ENCODE measurements around the gene MRC2.
"Not testable (repeated sequence)": the region's sequence is repeated elsewhere in the genome, so short reads cannot be mapped to it uniquely, and the experiment has no call there.

Gene MRC2

DNA sequence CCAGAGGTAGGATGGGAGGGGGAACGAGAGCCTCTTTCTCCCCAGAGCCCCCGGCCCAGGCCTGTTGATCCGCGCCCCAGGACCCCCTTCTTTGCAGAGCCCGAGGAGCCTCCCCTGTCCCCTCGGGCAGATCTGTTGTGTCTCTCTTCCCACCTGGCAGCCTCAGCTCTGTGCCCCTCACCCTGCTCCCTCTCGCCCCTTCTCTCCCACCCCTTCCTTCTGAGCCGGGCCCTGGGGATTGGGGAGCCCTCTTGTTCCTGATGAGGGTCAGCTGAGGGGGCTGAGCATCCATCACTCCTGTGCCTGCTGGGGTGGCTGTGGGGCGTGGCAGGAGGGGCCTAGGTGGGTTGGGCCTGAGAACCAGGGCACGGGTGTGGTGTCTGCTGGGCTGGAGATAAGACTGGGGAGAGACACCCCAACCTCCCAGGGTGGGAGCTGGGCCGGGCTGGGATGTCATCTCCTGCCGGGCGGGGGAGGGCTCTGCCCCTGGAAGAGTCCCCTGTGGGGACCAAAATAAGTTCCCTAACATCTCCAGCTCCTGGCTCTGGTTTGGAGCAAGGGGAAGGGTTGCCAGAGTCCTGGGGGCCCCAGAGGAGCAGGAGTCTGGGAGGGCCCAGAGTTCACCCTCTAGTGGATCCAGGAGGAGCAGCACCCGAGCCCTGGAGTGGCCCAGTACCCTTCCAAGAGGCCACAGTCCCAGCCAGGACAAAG lies 65.4 kb downstream of the MRC2 start:
- TF ChIP-seq, protein P1, sequence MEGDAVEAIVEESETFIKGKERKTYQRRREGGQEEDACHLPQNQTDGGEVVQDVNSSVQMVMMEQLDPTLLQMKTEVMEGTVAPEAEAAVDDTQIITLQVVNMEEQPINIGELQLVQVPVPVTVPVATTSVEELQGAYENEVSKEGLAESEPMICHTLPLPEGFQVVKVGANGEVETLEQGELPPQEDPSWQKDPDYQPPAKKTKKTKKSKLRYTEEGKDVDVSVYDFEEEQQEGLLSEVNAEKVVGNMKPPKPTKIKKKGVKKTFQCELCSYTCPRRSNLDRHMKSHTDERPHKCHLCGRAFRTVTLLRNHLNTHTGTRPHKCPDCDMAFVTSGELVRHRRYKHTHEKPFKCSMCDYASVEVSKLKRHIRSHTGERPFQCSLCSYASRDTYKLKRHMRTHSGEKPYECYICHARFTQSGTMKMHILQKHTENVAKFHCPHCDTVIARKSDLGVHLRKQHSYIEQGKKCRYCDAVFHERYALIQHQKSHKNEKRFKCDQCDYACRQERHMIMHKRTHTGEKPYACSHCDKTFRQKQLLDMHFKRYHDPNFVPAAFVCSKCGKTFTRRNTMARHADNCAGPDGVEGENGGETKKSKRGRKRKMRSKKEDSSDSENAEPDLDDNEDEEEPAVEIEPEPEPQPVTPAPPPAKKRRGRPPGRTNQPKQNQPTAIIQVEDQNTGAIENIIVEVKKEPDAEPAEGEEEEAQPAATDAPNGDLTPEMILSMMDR (IDR thresholded peaks at IDR 0.05): peak; percentile 37
- H3K27ac Mint-ChIP-seq: no peak overlapping the region
- H3K27me3 Mint-ChIP-seq (ENCODE audit: low read depth, poor library complexity): no peaks in the 10 kb centered on the region
- no peak overlapping the region for H3K4me3 Mint-ChIP-seq
- peaks cover 43% of the 10 kb centered on the region for H3K4me1 Mint-ChIP-seq
- no peaks in the 10 kb centered on the region for H3K9me3 Mint-ChIP-seq
- DNase-seq: peak; percentile 45
- peaks cover under 1% of the 10 kb centered on the region for H3K36me3 Mint-ChIP-seq (ENCODE audit: low read depth)

DNA sequence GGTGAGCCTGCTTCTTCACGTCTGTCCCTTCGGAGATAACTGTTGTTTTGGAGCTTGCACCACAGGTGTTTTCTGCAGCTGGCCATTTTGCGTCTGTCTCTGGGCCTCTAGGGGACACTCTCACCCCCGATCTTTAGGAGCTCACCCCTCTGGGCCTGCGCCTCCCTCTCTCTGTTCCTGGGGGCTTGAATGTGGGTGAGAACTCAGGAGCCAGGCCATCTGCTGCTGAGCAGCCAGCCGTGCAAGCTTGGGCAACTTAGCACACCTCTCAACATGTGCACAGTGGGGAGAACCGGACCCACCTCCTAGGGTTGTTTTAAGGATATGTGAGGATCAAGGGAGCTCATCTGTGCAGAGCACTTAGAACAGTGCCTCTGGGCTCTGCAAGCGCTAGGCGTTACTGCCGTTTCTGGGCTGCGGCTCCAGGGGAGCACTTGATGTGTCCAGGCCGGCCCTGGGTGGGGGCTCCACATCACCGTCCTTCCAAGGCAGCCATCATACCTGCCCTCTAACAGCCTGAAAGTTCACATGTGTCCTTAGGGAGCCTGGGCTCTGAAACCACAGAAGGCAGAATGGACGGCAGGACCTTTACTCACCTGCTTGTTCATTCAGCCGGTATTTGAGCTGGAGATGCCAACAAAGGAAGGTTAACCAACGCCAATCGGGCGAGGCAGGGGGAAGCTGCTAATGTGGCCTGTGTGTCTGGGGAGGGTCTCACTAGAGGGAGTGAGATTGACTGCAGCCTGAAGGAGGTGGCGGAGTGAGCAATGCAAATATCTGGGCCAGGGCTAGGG lies 66.3 kb downstream of the MRC2 start:
- no peak overlapping the region for H3K4me3 Mint-ChIP-seq
- no peaks in the 10 kb centered on the region for H3K27me3 Mint-ChIP-seq (ENCODE audit: low read depth, poor library complexity)
- no peaks in the 10 kb centered on the region for H3K36me3 Mint-ChIP-seq (ENCODE audit: low read depth)
- TF ChIP-seq, protein P1 (IDR thresholded peaks at IDR 0.05): no peak
- H3K9me3 Mint-ChIP-seq: no peaks in the 10 kb centered on the region
- no peak for DNase-seq
- H3K27ac Mint-ChIP-seq: peak overlapping the region; percentile 96
- peaks cover 44% of the 10 kb centered on the region for H3K4me1 Mint-ChIP-seq

DNA sequence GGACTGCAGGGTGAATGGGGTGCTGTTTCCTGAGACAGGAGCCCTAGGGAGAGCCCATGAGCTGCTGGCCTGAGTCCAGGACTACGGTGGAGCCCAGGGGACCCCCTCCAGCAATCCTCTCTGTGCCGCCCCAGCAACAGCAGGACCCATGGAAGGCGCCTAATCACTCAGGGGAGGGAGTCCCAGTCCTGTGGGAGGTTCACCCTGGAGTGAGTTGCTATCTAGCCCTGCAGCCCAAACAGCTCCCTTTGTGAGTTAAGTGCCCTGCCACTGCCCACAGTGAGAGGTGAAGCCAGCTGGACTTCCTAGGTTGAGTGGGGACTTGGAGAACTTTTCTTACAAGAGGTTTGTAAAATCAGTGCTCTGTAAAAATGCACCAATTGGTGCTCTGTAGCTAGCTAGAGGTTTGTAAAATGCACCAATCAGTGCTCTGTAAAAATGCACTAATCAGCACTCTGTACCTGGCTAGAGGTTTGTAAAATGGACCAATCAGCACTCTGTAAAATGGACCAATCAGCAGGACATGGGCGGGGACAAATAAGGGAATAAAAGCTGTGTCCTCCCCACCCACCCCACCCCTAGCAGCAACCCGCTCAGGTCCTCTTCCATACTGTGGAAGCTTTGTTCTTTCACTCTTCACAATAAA lies 67.7 kb downstream of the MRC2 start:
- H3K36me3 Mint-ChIP-seq (ENCODE audit: low read depth): not testable (repeated sequence)

DNA sequence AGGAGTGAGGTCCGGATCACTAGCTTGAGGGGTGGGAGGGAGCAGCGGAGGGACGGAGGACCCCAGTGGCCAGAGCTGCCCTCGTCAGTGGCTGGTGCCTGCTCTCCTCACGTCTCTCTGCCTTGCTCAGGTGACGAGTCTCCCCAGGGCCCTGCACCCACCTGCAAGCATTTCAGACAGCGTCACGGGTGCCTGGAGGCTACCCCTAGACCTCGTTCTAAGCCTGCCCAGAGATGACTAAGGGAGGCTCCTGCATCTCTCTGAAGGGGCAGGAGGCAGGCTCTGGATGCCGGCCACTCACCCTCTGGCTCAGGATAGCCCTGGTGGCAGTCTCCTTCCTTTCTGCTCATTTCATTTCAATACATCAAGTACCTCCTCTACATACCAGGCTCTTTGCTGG lies 68.8 kb downstream of the MRC2 start:
- Mint-ChIP-seq H3K4me3 (no peak overlapping the region), H3K36me3 (ENCODE audit: low read depth) (no peaks in the 10 kb centered on the region), H3K27ac (no peak overlapping the region), H3K9me3 (no peaks in the 10 kb centered on the region), H3K4me1 (peaks cover 44% of the 10 kb centered on the region), H3K27me3 (ENCODE audit: low read depth, poor library complexity) (peaks cover 4% of the 10 kb centered on the region)
- DNase-seq: no peak
- TF ChIP-seq, protein P1 (IDR thresholded peaks at IDR 0.05): no peak

More for the DNA sequence above, 67.7 kb downstream of the MRC2 start:
- Mint-ChIP-seq H3K27ac (peak overlapping the region; percentile 88), H3K4me1 (peaks cover 44% of the 10 kb centered on the region)
- H3K27me3 Mint-ChIP-seq (ENCODE audit: low read depth, poor library complexity); H3K4me3 Mint-ChIP-seq; H3K9me3 Mint-ChIP-seq; DNase-seq: not testable (repeated sequence)

DNA sequence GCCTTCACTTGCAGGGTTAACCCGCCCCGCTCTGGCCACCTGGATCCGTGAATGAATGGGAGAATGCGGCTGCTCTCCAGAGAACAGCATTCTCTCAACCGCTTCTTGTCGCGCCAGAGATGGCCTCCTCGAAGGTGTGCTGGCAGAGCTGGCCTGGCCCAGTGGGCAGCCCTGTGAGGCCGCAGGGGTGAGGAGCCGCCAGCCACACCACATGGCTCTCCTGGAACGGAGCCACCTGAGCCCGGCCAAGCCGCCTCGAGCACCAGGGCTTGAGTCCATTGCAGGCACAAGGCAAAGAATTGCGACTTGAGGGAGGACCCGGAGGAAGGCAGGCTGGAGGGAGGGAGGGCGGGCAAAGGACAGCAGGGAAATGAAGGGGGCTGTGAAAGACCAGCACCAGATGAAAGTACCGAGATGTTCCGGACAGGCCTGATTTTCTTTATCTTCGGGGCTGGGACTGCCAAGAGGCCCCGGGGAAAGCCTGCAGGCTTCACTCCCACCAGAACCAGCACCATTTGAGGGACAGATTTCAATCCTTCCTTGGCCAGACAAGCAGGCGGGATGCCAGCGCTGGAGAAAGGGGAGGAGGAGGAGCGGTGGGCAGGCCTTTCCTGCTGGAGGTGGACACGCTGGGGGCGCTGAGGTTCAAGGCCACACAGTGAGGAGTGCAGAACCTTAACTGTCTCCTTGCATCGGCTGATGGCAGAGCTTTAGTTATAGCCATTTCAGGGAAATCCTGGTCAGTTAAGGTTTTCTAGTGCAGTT lies 69.4 kb downstream of the MRC2 start:
- TF ChIP-seq, protein P1 (IDR thresholded peaks at IDR 0.05): no peak
- H3K9me3 Mint-ChIP-seq: no peaks in the 10 kb centered on the region
- DNase-seq: no peak
- peaks cover 6% of the 10 kb centered on the region for H3K27me3 Mint-ChIP-seq (ENCODE audit: low read depth, poor library complexity)
- no peak overlapping the region for H3K4me3 Mint-ChIP-seq
- no peak overlapping the region for H3K27ac Mint-ChIP-seq
- H3K4me1 Mint-ChIP-seq: peaks cover 44% of the 10 kb centered on the region
- no peaks in the 10 kb centered on the region for H3K36me3 Mint-ChIP-seq (ENCODE audit: low read depth)

DNA sequence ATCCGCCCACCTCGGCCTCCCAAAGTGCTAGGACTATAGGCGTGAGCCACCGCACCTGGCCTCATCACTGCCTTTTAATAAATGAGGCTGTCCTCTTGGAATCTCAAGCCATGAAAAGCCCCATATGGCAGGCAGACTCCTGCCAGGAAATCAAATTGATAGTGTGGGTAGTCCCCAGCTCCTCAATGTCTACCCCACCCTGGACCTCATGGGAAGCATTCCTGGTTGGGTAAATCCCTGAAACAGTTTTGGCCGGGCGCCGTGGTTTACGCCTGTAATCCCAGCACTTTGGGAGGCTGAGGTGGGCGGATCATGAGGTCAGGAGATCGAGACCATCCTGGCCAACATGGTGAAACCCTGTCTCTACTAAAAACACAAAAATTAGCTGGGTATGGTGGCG lies 71.0 kb downstream of the MRC2 start:
- H3K27me3 Mint-ChIP-seq (ENCODE audit: low read depth, poor library complexity): peaks cover 18% of the 10 kb centered on the region
- not testable (repeated sequence) for DNase-seq; H3K36me3 Mint-ChIP-seq (ENCODE audit: low read depth); H3K4me3 Mint-ChIP-seq; H3K9me3 Mint-ChIP-seq; H3K27ac Mint-ChIP-seq
- H3K4me1 Mint-ChIP-seq: peaks cover 41% of the 10 kb centered on the region

Data from nephron progenitor cell (in vitro differentiated cells).